Tibial nerve (tissue), 4 donors: ENCODE data around the gene SCN9A.

Experiments used
- CTCF ChIP-seq, 5 experiments: fragments of 200-600 bp in 3 of 5; fragments of 450-650 bp in 2 of 5; sonication (generic) in 3 of 5; IDR thresholded peaks; one replicate each; pipeline ENCODE4 v1.5.1; 2016 to 2019; ENCODE audit warnings: antibody characterized with exemption in 5 of 5, mild to moderate bottlenecking in 3 of 5, moderate library complexity in 2 of 5
- EP300 ChIP-seq, 2 donors: sonication (generic); formaldehyde crosslinking; IDR thresholded peaks; one replicate each; pipeline ENCODE4 v1.6.1; 2017; ENCODE audit warnings: antibody characterized with exemption in 2 of 2, mild to moderate bottlenecking in 1 of 2
- POLR2A ChIP-seq, 2 donors: fragments of 450-650 bp; IDR thresholded peaks; one replicate each; pipeline ENCODE4 v1.6.1; 2017; ENCODE audit warnings: antibody characterized with exemption in 2 of 2, mild to moderate bottlenecking in 2 of 2, moderate library complexity in 2 of 2

- TF ChIP-seq CTCF (IDR thresholded peaks at IDR 0.05) (no peak), POLR2A (IDR thresholded peaks at IDR 0.05) (no peak), EP300 (IDR thresholded peaks at IDR 0.05) (no peak)
Observed at GRCh38 chr2:166307326-166307725, 68.4 kb downstream of the SCN9A start.
